Astrocyte of the spinal cord (primary cell): Measurements from ENCODE around the gene TXNDC12.
"Not testable (repeated sequence)": the region's sequence is repeated elsewhere in the genome, so short reads cannot be mapped to it uniquely, and the experiment has no call there.

Experiments
- DNase-seq: peaks from one replicate; pipeline ENCODE4 v3.0.0; 2011; ENCODE audit warnings: low read depth, low spot score
- H3K4me3 ChIP-seq: 2 replicates; pipeline ENCODE4 v1.5.1; 2011; ENCODE audit warnings: low read depth, mild to moderate bottlenecking, low read length, moderate library complexity
- in situ Hi-C: cut with HindIII; loops from 2 replicates; pipeline ENCODE4 v1.10.0; 2017; ENCODE audit warnings: low sequenced_read_pairs
- TF ChIP-seq, protein P1 (sequence below): IDR thresholded peaks from 2 replicates; pipeline ENCODE4 v1.5.1; 2012; ENCODE audit warnings: low read depth, mild to moderate bottlenecking, low read length, inconsistent platforms

The TXNDC12 gene

DNA sequence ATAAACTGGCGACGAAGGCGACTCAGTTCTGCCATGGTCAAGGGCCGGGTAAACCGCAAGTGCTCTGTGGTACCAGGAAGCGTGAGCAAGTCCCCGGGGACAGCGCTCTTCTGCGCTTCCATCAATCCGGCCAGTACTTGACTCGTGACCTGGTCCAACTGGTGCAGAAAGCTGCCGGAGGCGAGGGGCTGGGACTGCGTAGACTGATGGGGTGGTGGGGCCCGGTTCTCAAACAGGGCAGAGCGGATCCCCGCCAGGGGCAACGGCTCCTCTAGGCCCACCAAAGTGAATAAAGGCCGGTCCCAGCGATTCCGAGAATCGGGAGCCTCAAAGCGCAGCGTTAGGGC lies 22.2 kb downstream of the TXNDC12 start:
- DNase-seq, result peak; percentile 50
- H3K4me3 ChIP-seq, result peak overlapping the region; percentile 92
- TF ChIP-seq, protein P1, sequence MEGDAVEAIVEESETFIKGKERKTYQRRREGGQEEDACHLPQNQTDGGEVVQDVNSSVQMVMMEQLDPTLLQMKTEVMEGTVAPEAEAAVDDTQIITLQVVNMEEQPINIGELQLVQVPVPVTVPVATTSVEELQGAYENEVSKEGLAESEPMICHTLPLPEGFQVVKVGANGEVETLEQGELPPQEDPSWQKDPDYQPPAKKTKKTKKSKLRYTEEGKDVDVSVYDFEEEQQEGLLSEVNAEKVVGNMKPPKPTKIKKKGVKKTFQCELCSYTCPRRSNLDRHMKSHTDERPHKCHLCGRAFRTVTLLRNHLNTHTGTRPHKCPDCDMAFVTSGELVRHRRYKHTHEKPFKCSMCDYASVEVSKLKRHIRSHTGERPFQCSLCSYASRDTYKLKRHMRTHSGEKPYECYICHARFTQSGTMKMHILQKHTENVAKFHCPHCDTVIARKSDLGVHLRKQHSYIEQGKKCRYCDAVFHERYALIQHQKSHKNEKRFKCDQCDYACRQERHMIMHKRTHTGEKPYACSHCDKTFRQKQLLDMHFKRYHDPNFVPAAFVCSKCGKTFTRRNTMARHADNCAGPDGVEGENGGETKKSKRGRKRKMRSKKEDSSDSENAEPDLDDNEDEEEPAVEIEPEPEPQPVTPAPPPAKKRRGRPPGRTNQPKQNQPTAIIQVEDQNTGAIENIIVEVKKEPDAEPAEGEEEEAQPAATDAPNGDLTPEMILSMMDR, result no peak
- in situ Hi-C loops, result no loop called here

DNA sequence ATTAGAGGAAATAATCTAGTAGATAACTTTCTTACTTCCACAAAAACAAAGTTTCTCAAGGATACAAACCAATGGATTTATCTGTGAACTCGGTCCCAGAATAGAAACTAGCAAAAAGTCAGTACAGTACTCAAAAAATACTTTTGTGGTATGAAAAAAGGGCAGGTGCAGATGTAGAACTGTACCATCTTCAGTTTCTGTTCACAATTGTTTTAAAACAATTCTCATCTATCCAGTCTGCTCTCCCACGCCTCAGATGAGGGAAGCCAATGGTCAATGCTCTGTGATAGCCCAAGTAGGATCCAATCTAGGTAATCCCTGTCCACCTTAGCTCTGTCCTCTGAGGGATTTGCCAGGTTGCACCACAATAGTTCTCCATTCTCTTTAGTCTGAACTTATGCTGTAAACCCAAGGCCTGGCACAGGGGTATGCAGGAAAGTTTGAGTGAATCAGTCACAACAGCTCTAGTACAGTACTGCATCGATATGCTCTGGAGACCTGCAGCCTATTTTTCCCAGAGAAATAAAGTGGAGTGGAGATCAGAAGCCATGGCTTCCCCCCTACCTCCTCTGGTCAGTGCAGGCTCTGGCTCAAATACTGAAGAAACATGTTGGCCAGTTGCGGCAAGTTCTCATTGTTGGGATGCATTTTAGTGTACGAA lies 22.7 kb downstream of the TXNDC12 start:
- peak overlapping the region; percentile 92 for H3K4me3 ChIP-seq
- TF ChIP-seq, protein P1, result no peak
- no peak for DNase-seq
- in situ Hi-C loops, result no loop called here

DNA sequence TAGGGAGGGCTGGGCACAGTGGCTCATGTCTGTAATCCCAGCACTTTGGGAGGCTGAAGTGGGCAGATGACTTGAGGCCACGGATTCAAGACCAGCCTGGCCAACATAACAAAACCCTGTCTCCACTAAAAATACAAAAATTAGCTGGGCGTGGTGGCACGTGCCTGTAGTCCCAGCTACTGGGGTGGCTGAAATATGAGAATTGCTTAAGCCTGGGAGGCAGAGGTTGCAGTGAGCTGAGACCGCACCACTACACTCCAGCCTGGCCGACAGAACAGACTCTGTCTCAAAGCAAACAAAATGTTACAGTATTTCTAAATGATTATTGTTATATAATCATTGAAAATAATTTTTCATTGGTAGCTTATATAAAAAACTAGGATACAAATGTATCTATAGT lies 26.2 kb downstream of the TXNDC12 start:
- DNase-seq, in situ Hi-C loops, H3K4me3 ChIP-seq: not testable (repeated sequence)

DNA sequence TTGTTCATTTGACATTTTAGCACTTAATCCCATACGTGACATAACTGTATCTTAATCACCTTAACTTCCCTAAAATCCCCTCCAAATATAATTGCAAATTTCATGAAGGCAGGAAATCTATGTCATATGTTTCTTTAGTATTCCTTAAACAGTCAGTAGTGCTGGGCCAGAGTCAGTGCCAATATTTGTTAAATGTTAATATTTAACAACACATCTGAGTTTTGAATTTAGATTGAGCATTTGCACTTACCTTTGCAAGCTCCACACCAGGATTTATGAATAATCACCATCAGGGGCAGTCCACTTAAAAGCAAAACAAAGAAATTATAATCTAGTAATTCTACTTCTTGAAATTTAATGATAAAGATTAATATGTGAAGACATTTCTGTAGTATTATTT lies 26.7 kb downstream of the TXNDC12 start:
- TF ChIP-seq, protein P1, result no peak
- no peak for DNase-seq
- no peak overlapping the region for H3K4me3 ChIP-seq
- in situ Hi-C loops, result no loop called here

DNA sequence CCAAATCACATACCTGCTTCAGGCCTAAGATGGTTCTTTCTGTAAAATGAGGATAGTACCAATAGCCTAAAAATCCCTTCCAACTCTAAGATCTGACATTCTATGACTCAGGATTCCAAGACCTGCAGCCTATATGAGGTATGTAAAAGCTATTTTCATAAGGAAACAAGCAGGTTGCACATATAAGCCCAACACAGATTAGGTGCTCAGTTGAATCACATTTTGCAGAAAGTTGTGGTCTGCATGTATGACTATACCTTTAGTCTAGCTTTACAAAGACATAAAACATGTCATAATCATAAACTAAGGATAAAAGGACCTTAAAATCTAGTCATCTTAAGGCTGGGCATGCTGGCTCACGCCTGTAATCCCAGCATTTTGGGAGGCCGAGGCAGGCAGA lies 28.7 kb downstream of the TXNDC12 start:
- TF ChIP-seq, protein P1, result no peak
- H3K4me3 ChIP-seq, result no peak overlapping the region
- no peak for DNase-seq
- in situ Hi-C loops, result no loop called here

DNA sequence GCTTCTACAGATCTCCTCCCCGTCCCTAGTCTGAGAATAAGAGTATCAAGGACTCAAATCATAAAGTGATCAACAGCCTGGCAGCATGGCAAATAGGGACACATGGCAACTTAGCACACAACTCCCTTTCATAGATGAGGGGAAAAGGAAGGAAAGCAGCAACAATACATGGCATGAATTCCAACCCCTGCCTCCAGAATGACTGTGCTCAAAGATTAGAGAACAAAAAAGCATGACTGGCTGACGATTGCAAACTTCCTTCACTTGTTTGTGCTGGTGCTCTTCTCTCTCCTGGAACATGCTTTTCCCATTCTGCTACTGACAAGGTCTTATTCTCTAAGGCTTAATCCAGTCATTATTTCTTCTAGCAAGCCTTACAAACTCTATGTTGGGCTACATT lies 32.9 kb downstream of the TXNDC12 start:
- in situ Hi-C loops, result no loop called here
- no peak for DNase-seq
- no peak overlapping the region for H3K4me3 ChIP-seq
- TF ChIP-seq, protein P1, result no peak

DNA sequence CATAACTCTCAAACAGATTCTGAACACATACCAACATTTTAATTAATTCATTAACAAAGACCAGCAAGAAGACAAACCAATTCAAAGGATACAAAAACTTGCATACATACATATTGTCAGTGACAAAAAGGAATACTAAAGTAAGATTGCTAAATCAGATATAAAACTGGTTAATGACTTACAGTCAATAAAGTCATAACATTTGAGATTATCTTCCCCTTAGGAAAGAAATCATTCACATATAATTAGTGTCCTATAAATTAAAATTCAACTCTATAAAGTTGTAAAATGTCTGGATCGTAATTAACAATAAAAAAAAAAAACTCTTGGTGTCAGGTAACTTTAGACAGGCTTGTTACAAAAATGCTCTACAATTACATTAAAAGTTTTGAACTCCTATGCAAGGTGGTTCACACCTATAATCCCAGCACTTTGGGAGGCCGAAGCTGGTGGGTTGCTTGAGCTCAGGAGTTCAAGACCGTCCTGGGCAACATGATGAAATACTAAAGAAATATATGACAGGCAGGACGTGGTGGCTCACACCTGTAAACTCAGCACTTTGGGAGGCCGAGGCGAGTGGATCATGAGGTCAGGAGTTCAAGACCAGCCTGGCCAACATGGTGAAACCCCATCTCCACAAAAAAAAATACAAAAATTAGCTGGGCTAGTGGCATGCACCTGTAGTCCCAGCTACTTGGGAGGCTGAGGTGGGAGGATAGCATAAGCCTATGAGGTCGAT lies 46.8 kb downstream of the TXNDC12 start:
- DNase-seq, result no peak
- TF ChIP-seq, protein P1, result no peak
- in situ Hi-C loops, result no loop called here
- H3K4me3 ChIP-seq, result no peak overlapping the region
